ENCODE measurements around the gene CASKIN2. TPM values are rescaled to one million over a fixed set of nuclear protein-coding genes. Genes with fewer than 3 reads are reported as not detected.

The CASKIN2 gene
- polyA plus RNA-seq, 2 of the 4 experiments (the other 2 are of a cell fraction): 3.6 to 11.2 TPM

GRCh38 chr17:75515496-75516254 is at the start of gene CASKIN2 (continued):
- TF ChIP-seq REST (IDR thresholded peaks at IDR 0.05): peak; percentile 100
- TF ChIP-seq JUNB (IDR thresholded peaks at IDR 0.05): no peak
- TF ChIP-seq ZSCAN20 (CRISPR knock-in tag; IDR thresholded peaks at IDR 0.05): 0 out of 2 replicates have a peak, but pooled peaks have one; percentile 63
- 0 out of 2 replicates have a peak, but pooled peaks have one; percentile 47 for TF ChIP-seq RARB (CRISPR knock-in tag; IDR thresholded peaks at IDR 0.05)
- TF ChIP-seq E2F6 (IDR thresholded peaks at IDR 0.05; ENCODE audit: borderline replicate concordance, low read depth): peak; percentile 77; the same call in 1 of the 2 replicates
- peak; percentile 91 for TF ChIP-seq HOXB13 (CRISPR knock-in tag; IDR thresholded peaks at IDR 0.05; ENCODE audit: low read depth)
- TF ChIP-seq ZNF302 (CRISPR knock-in tag; IDR thresholded peaks at IDR 0.05): no peak
- no peak for TF ChIP-seq FOSB (CRISPR knock-in tag; IDR thresholded peaks at IDR 0.05)
- TF ChIP-seq TP53 (CRISPR knock-in tag; IDR thresholded peaks at IDR 0.05): no peak; the same call in 1 of the 2 replicates
- no peak for TF ChIP-seq NR3C1 (IDR thresholded peaks at IDR 0.05)
- no peak for TF ChIP-seq HOXA7 (CRISPR knock-in tag; IDR thresholded peaks at IDR 0.05)
- no peak for TF ChIP-seq MAFK (IDR thresholded peaks at IDR 0.05; ENCODE audit: partially characterized antibody)
- no peak for TF ChIP-seq KDM5A (IDR thresholded peaks at IDR 0.05)
- no peak for TF ChIP-seq NFE2L2 (conservative IDR thresholded peaks at IDR 0.05; ENCODE audit: low read length)
- no peak for TF ChIP-seq FOSL2 (IDR thresholded peaks at IDR 0.05)
- TF ChIP-seq FOSL2 (CRISPR knock-in tag; IDR thresholded peaks at IDR 0.05): peak; percentile 53
- no peak for TF ChIP-seq CBX8 (IDR thresholded peaks at IDR 0.05)
- TF ChIP-seq MAZ (IDR thresholded peaks at IDR 0.05; ENCODE audit: borderline replicate concordance, low read depth, low read length): peak; percentile 84; the same call in 1 of the 2 replicates
- TF ChIP-seq HEYL (CRISPR knock-in tag; IDR thresholded peaks at IDR 0.05): no peak
- peak; percentile 71; the same call in 1 of the 2 replicates for TF ChIP-seq PHF8 (IDR thresholded peaks at IDR 0.05; ENCODE audit: borderline replicate concordance, low read depth)
- TF ChIP-seq NPAS2 (CRISPR knock-in tag; IDR thresholded peaks at IDR 0.05; ENCODE audit: borderline replicate concordance): no peak
- no peak for TF ChIP-seq ELK1 (IDR thresholded peaks at IDR 0.05; ENCODE audit: low read depth, low read length)
- peak; percentile 88 for TF ChIP-seq HMGXB4 (CRISPR knock-in tag; IDR thresholded peaks at IDR 0.05; ENCODE audit: borderline replicate concordance)
- TF ChIP-seq TFCP2L1 (CRISPR knock-in tag; IDR thresholded peaks at IDR 0.05): no peak
- TF ChIP-seq BCL3 (IDR thresholded peaks at IDR 0.05): no peak; the same call in 2 of the 3 replicates
- TF ChIP-seq MAX (IDR thresholded peaks at IDR 0.05): peak; percentile 91
- TF ChIP-seq SREBF2 (IDR thresholded peaks at IDR 0.05): no peak
- no peak for TF ChIP-seq ZC3H11A (IDR thresholded peaks at IDR 0.05)
- peak; percentile 92 for TF ChIP-seq SMC3 (IDR thresholded peaks at IDR 0.05)
- no peak for TF ChIP-seq EP300 (IDR thresholded peaks at IDR 0.05)
- TF ChIP-seq EHMT2 (IDR thresholded peaks at IDR 0.05; ENCODE audit: low read depth): peak; percentile 96
- peak; percentile 53 for TF ChIP-seq KDM1A (IDR thresholded peaks at IDR 0.05; ENCODE audit: low read depth)

Data from A549 (cell line).